ENCODE data around the gene PATE4.

DNA sequence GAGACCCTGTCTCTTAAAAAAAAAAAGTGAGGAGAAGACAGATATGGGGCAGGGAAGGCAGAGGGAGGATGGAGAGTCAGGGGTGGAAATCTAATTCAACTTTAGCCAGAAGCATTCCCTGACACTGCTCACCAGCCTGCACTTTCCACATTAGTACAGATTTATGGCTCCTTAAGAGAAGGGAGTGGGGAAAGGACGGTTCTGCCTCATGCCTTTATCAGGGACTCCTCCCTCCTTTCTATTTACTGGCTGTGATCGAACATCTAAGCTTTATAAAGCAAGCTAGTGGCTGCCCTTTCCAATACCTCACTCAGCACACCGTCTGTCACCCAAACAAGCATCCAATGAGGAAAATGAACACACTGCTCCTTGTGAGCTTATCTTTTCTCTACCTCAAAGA, at the start of gene PATE4:
- TF ChIP-seq CTCF (IDR thresholded peaks at IDR 0.05; ENCODE audit: low read depth, low read length) (no peak), POLR2A (IDR thresholded peaks at IDR 0.05; ENCODE audit: extremely low read depth, insufficient read length) (no peak), MAX (IDR thresholded peaks at IDR 0.05; ENCODE audit: low read depth, low read length) (no peak), MYC (IDR thresholded peaks at IDR 0.05; ENCODE audit: low read depth, low read length) (no peak)
